Neutrophil (primary cell): ENCODE measurements around the gene SORCS1.
"Not testable (repeated sequence)": the region's sequence is repeated elsewhere in the genome, so short reads cannot be mapped to it uniquely, and the experiment has no call there.

ENCODE experiments used
- H3K27ac ChIP-seq: fragments of 200-600 bp; sonication (generic); 2 replicates; pipeline ENCODE4 v1.5.1; 2016; ENCODE audit warnings: mild to moderate bottlenecking, moderate library complexity
- H3K27me3 ChIP-seq: fragments of 200-600 bp; sonication (generic); 2 replicates; pipeline ENCODE4 v1.6.0; 2016; ENCODE audit warnings: mild to moderate bottlenecking
- H3K36me3 ChIP-seq: fragments of 200-600 bp; sonication (generic); 2 replicates; pipeline ENCODE4 v1.5.1; 2017
- H3K4me1 ChIP-seq, 2 experiments: fragments of 200-600 bp in 1 of 2; sonication (generic) in 1 of 2; 1 replicate in 1 of 2; 2 replicates in 1 of 2; pipeline versions ENCODE4 v1.5.1 to v1.6.1; 2013 to 2016; ENCODE audit warnings: low read depth in 1 of 2, low read length in 1 of 2, mild to moderate bottlenecking in 1 of 2, moderate library complexity in 1 of 2; ENCODE audit not compliant: control insufficient read depth in 1 of 2, insufficient read depth in 1 of 2
- H3K4me3 ChIP-seq, 2 experiments: fragments of 200-600 bp in 1 of 2; sonication (generic) in 1 of 2; 1 replicate in 1 of 2; 2 replicates in 1 of 2; pipeline ENCODE4 v1.5.1; 2013 to 2016; ENCODE audit warnings: low read depth in 1 of 2, low read length in 1 of 2, mild to moderate bottlenecking in 1 of 2, moderate library complexity in 1 of 2
- H3K9me3 ChIP-seq: fragments of 200-600 bp; sonication (generic); 2 replicates; pipeline ENCODE4 v1.5.1; 2016
- CTCF ChIP-seq: fragments of 200-600 bp; sonication (generic); IDR thresholded peaks from 2 replicates; pipeline ENCODE4 v1.5.1; 2016; ENCODE audit warnings: antibody characterized with exemption

The SORCS1 gene

GRCh38 chr10:106935978-106936451 is 228.5 kb downstream of the SORCS1 start:
- Histone ChIP-seq H3K27ac (no peak overlapping the region), H3K4me1 (peaks cover 5 to 6% of the 10 kb centered on the region in 2 experiments), H3K4me3 (no peak overlapping the region), H3K9me3 (no peaks in the 10 kb centered on the region), H3K27me3 (no peaks in the 10 kb centered on the region), H3K36me3 (no peaks in the 10 kb centered on the region)
- TF ChIP-seq CTCF = no peak

GRCh38 chr10:106931853-106932249 is 232.7 kb downstream of the SORCS1 start:
- no peak for TF ChIP-seq CTCF
- no peaks in the 10 kb centered on the region for H3K36me3 ChIP-seq
- no peak overlapping the region for H3K27ac ChIP-seq
- H3K4me3 ChIP-seq = no peak overlapping the region
- no peaks in the 10 kb centered on the region for H3K9me3 ChIP-seq
- peaks cover 10 to 13% of the 10 kb centered on the region in 2 experiments for H3K4me1 ChIP-seq
- no peaks in the 10 kb centered on the region for H3K27me3 ChIP-seq

- H3K4me3 ChIP-seq = no peak overlapping the region
- no peak for TF ChIP-seq CTCF
- no peaks in the 10 kb centered on the region for H3K27me3 ChIP-seq
- H3K36me3 ChIP-seq = no peaks in the 10 kb centered on the region
- no peaks in the 10 kb centered on the region for H3K9me3 ChIP-seq
- peaks cover 10 to 13% of the 10 kb centered on the region in 2 experiments for H3K4me1 ChIP-seq
- no peak overlapping the region for H3K27ac ChIP-seq
These were observed 233.2 kb downstream of the SORCS1 start for GRCh38 chr10:106931159-106931852.

DNA sequence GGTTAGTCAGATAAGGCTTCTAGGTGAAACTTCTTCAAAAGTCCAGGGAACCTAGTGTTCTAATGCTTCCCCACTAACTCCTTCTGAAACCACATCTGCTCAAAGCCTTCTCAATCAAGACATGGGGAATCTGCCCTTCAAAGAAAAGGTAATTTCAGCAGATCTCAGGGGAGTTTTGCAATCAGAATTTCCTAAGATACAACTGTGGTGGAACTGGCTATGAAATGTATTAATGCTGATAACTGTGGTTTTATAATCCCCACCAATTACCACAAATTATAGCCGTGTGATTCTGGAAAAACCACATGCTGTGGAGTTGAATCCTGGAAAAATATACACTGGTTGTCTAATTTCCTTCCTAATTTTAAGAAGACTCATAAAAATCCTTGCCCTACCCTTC is 233.8 kb downstream of the SORCS1 start:
- H3K27me3 ChIP-seq = no peaks in the 10 kb centered on the region
- no peaks in the 10 kb centered on the region for H3K9me3 ChIP-seq
- peaks cover 10 to 13% of the 10 kb centered on the region in 2 experiments for H3K4me1 ChIP-seq
- H3K36me3 ChIP-seq = no peaks in the 10 kb centered on the region
- no peak overlapping the region for H3K27ac ChIP-seq
- TF ChIP-seq CTCF = no peak
- H3K4me3 ChIP-seq = no peak overlapping the region

- peaks cover 10 to 13% of the 10 kb centered on the region in 2 experiments for H3K4me1 ChIP-seq
- H3K27me3 ChIP-seq = no peaks in the 10 kb centered on the region
- no peak overlapping the region for H3K27ac ChIP-seq
- H3K4me3 ChIP-seq = no peak overlapping the region
- no peaks in the 10 kb centered on the region for H3K9me3 ChIP-seq
- TF ChIP-seq CTCF = no peak
- H3K36me3 ChIP-seq = no peaks in the 10 kb centered on the region
These were observed 235.1 kb downstream of the SORCS1 start for GRCh38 chr10:106929291-106929895.

GRCh38 chr10:106928151-106928550 is 236.4 kb downstream of the SORCS1 start:
- H3K4me1 ChIP-seq = peaks cover 10 to 13% of the 10 kb centered on the region in 2 experiments
- H3K36me3 ChIP-seq, H3K27ac ChIP-seq, H3K27me3 ChIP-seq, H3K9me3 ChIP-seq, H3K4me3 ChIP-seq: not testable (repeated sequence)
